HCT116 (cell line): ENCODE measurements around the gene FAIM2. TPM values are rescaled to one million over a fixed set of nuclear protein-coding genes. Genes with fewer than 3 reads are reported as not detected.

Experiments used
- ATAC-seq: fragments of 200-7000 bp; cut with Tn5 transposase; 2 replicates; pipeline ENCODE4 v1.9.1; 2020; ENCODE audit warnings: mild to moderate bottlenecking, moderate library complexity
- BruUV-seq: library from RNA; stranded (reverse); fragments of 400-500 nt; replicated peaks from 2 replicates; lab custom pipeline; 2021; lab: Mats Ljungman, UMichigan
- CTCF ChIA-PET: fragments of 300-600 bp; sonication (Branson Sonifier 250); formaldehyde crosslinking; loops from one replicate; lab custom pipeline; 2021; ENCODE audit warnings: antibody characterized with exemption; lab: Charles Lee
- POLR2A ChIA-PET: fragments of 300-600, 350-600 bp; sonication (Branson Sonifier 250); formaldehyde crosslinking; loops from one replicate; lab custom pipeline; 2021; ENCODE audit warnings: antibody characterized with exemption; lab: Charles Lee
- RAD21 ChIA-PET, 2 experiments: fragments of 300-600 bp; sonication (Branson Sonifier 250); formaldehyde crosslinking; loops; one replicate each; lab custom pipeline; 2023; ENCODE audit warnings: low total read pairs in 2 of 2; ENCODE audit not compliant: uncharacterized antibody in 2 of 2, unreplicated experiment in 2 of 2, low non-redundant PET in 1 of 2; lab: Charles Lee
- DNase-seq: peaks from one replicate; pipeline ENCODE4 v3.0.0-alpha.2; 2010; ENCODE audit warnings: low read depth, low spot score
- H2AFZ ChIP-seq: fragments of 200-600 bp; shearing (Covaris generic), sonication (generic); 2 replicates; pipeline ENCODE4 v1.6.1; 2017; ENCODE audit warnings: low read depth, mixed run types, mixed read lengths, antibody characterized with exemption, low read length; ENCODE audit not compliant: poor library complexity, severe bottlenecking
- H3K27ac ChIP-seq: 2 replicates; pipeline ENCODE4 v1.5.1; 2012; ENCODE audit warnings: low read depth, low read length
- H3K27me3 ChIP-seq: fragments of 200-600 bp; sonication (generic); 2 replicates; pipeline ENCODE4 v1.6.1; 2016; ENCODE audit warnings: mixed run types, low read length, mixed read lengths; ENCODE audit not compliant: insufficient read depth
- H3K36me3 ChIP-seq, 2 experiments: fragments of 200-500 bp in 1 of 2; fragments of 200-600 bp in 1 of 2; sonication (Bioruptor generic) in 1 of 2; sonication (generic) in 1 of 2; 2 replicates each; pipeline versions ENCODE4 v1.5.1 to v1.6.1; 2014 to 2016; ENCODE audit warnings: low read length in 2 of 2, inconsistent platforms in 1 of 2, mixed read lengths in 1 of 2, mixed run types in 1 of 2; ENCODE audit not compliant: insufficient read depth in 2 of 2, control insufficient read depth in 1 of 2
- H3K4me1 ChIP-seq, 2 experiments: fragments of 200-600 bp in 1 of 2; sonication (generic) in 1 of 2; 2 replicates each; pipeline versions ENCODE4 v1.5.1 to v1.6.1; 2012 to 2017; ENCODE audit warnings: low read length in 2 of 2, inconsistent platforms in 1 of 2, mild to moderate bottlenecking in 1 of 2, mixed read lengths in 1 of 2, mixed run types in 1 of 2, moderate library complexity in 1 of 2; ENCODE audit not compliant: insufficient read depth in 2 of 2, control insufficient read depth in 1 of 2
- H3K4me2 ChIP-seq: fragments of 200-600 bp; sonication (generic); 2 replicates; pipeline ENCODE4 v1.6.1; 2017; ENCODE audit warnings: mixed run types, low read length, mixed read lengths
- H3K4me3 ChIP-seq, 2 experiments: fragments of 200-600 bp in 1 of 2; sonication (generic) in 1 of 2; replicated peaks in 1 of 2; 2 replicates each; pipeline ENCODE4 v1.5.1; 2011 to 2016; ENCODE audit warnings: low read length in 2 of 2, control low read depth in 1 of 2, low read depth in 1 of 2, mild to moderate bottlenecking in 1 of 2, mixed read lengths in 1 of 2, mixed run types in 1 of 2
- H3K79me2 ChIP-seq: fragments of 200-600 bp; sonication (generic); 2 replicates; pipeline ENCODE4 v1.6.1; 2017; ENCODE audit warnings: mild to moderate bottlenecking, mixed run types, low read length, moderate library complexity, mixed read lengths; ENCODE audit not compliant: insufficient read depth
- H3K9ac ChIP-seq: fragments of 200-600 bp; sonication (generic); 2 replicates; pipeline ENCODE4 v1.6.1; 2016; ENCODE audit warnings: low read length, mixed read lengths
- H3K9me2 ChIP-seq: fragments of 200-600 bp; sonication (generic), shearing (Covaris generic); 2 replicates; pipeline ENCODE4 v1.6.1; 2017; ENCODE audit warnings: mixed run types, mild to moderate bottlenecking, moderate library complexity; ENCODE audit not compliant: insufficient read depth
- H3K9me3 ChIP-seq, 2 experiments: fragments of 200-500 bp in 1 of 2; fragments of 200-600 bp in 1 of 2; sonication (Bioruptor generic) in 1 of 2; sonication (generic) in 1 of 2; 2 replicates each; pipeline ENCODE4 v1.6.1; 2014 to 2017; ENCODE audit warnings: low read length in 2 of 2, mixed read lengths in 2 of 2, inconsistent platforms in 1 of 2, low read depth in 1 of 2, mild to moderate bottlenecking in 1 of 2, mixed run types in 1 of 2, moderate library complexity in 1 of 2; ENCODE audit not compliant: control insufficient read depth in 1 of 2, insufficient read depth in 1 of 2
- H4K20me1 ChIP-seq: fragments of 200-600 bp; sonication (generic), shearing (Covaris generic); 2 replicates; pipeline ENCODE4 v1.6.1; 2017; ENCODE audit warnings: mixed run types, mild to moderate bottlenecking, moderate library complexity; ENCODE audit not compliant: insufficient read depth
- CEBPB ChIP-seq: IDR thresholded peaks from 2 replicates; pipeline ENCODE4 v1.6.1; 2012; ENCODE audit warnings: low read depth
- EGR1 ChIP-seq: IDR thresholded peaks from 2 replicates; pipeline ENCODE4 v1.6.1; 2012; ENCODE audit warnings: low read depth
- ELF1 ChIP-seq: IDR thresholded peaks from 2 replicates; pipeline ENCODE4 v1.6.1; 2012; ENCODE audit warnings: low read depth, borderline replicate concordance
- EZH2phosphoT487 ChIP-seq: fragments of 200-600 bp; IDR thresholded peaks from 2 replicates; pipeline ENCODE4 v1.6.1; 2018; ENCODE audit warnings: antibody characterized with exemption, borderline replicate concordance
- FOSL1 ChIP-seq: IDR thresholded peaks from 2 replicates; pipeline ENCODE4 v1.6.1; 2012; ENCODE audit warnings: low read depth
- MAX ChIP-seq: IDR thresholded peaks from 2 replicates; pipeline ENCODE4 v1.6.1; 2012
- POLR2A ChIP-seq: IDR thresholded peaks from 2 replicates; pipeline ENCODE4 v1.7.0; 2011; ENCODE audit warnings: borderline replicate concordance; ENCODE audit not compliant: insufficient read depth, insufficient read length; ENCODE audit errors: extremely low read depth
- SIN3A ChIP-seq: IDR thresholded peaks from 2 replicates; pipeline ENCODE4 v1.6.1; 2012; ENCODE audit warnings: low read depth
- SP1 ChIP-seq: IDR thresholded peaks from 2 replicates; pipeline ENCODE4 v1.6.1; 2012; ENCODE audit warnings: low read depth
- SRF ChIP-seq: IDR thresholded peaks from 2 replicates; pipeline ENCODE4 v1.6.1; 2012; ENCODE audit warnings: low read depth
- ZFX ChIP-seq: fragments of 450-650 bp; IDR thresholded peaks from 2 replicates; pipeline ENCODE4 v1.6.1; 2017
- ZNF274 ChIP-seq: fragments of 200-500 bp; sonication (Bioruptor generic); IDR thresholded peaks from 2 replicates; pipeline ENCODE4 v1.6.1; 2014; ENCODE audit warnings: mild to moderate bottlenecking, low read depth, low read length, inconsistent platforms
- intact Hi-C: fragments of 100-400 bp; cut with micrococcal nuclease; formaldehyde crosslinking; loops from 2 replicates; pipeline ENCODE4 v1.10.0; 2022
- total RNA-seq: library from RNA; stranded (reverse); gene quantifications from one replicate; pipeline ENCODE4 v1.2.1, GENCODE V29; 2021; ENCODE audit not compliant: unreplicated experiment
- TF ChIP-seq, protein P1 (sequence below): IDR thresholded peaks from 2 replicates; pipeline ENCODE4 v1.6.1; 2011; ENCODE audit warnings: mild to moderate bottlenecking, low read length, moderate library complexity; ENCODE audit not compliant: insufficient replicate concordance; ENCODE audit errors: extremely low read depth

FAIM2 gene
- total RNA-seq, 1 experiment from 2014 or later = not detected

GRCh38 chr12:49868952-49869815 is 34.5 kb downstream of the FAIM2 start:
- TF ChIP-seq CEBPB = no peak
- TF ChIP-seq SRF = no peak
- TF ChIP-seq ZNF274 = no peak
- TF ChIP-seq SP1 = no peak
- ChIA-PET POLR2A (no interaction called here), RAD21 (interaction anchor here in 1 of 2 experiments (1.7 kb wide), 1 partner anchor 76 kb away, joined by 3 read pairs; no protein-coding TSS in a partner anchor), CTCF (interaction anchor here (1.2 to 1.5 kb wide), 2 partner anchors 76 to 201 kb away, joined by 5 to 6 read pairs; no protein-coding TSS in a partner anchor)
- H3K4me3 ChIP-seq = no peak overlapping the region
- ATAC-seq (no peak), DNase-seq (no peak)
- H3K4me1 ChIP-seq = peaks cover 0 to 11% of the 10 kb centered on the region in 2 experiments; a peak in 1 of 4 replicates
- BruUV-seq = no TSS peak
- no peaks in the 10 kb centered on the region for H3K79me2 ChIP-seq
- intact Hi-C loops = loop anchor here (5.0 kb wide), 2 partner anchors 98 to 188 kb away; partner anchors contain the start of gene ASIC1
- H3K9me2 ChIP-seq = no peaks in the 10 kb centered on the region
- no peak overlapping the region for H3K27ac ChIP-seq
- H3K27me3 ChIP-seq = no peaks in the 10 kb centered on the region
- no peaks in the 10 kb centered on the region for H3K9me3 ChIP-seq
- H2AFZ ChIP-seq = no peak overlapping the region
- H4K20me1 ChIP-seq = no peaks in the 10 kb centered on the region
- no peaks in the 10 kb centered on the region for H3K36me3 ChIP-seq
- no peak overlapping the region for H3K4me2 ChIP-seq
- no peak overlapping the region for H3K9ac ChIP-seq

DNA sequence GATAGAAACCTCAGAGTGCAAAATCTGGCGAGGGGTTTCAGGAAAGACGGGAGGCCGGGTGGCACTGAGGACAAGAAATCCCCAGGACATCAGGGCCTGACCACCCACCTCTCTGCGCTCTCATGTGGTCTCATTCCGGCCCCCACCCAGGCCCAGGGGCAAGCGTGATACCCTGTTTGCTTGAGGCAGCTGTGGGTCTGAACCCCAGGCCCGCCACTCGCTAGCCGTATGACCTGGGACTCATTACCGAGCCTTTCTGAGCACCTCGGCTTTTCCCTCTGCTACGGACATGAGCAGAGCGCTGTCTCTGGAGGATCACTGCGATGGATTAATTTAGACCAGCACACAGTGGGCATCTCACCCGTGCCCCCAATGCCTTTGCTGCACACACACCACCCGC is 35.3 kb downstream of the FAIM2 start:
- Histone ChIP-seq H3K27ac (no peak overlapping the region), H3K9ac (no peak overlapping the region), H3K27me3 (no peaks in the 10 kb centered on the region), H3K4me2 (no peak overlapping the region), H3K79me2 (no peaks in the 10 kb centered on the region), H2AFZ (no peak overlapping the region), H3K4me3 (no peak overlapping the region), H3K4me1 (peaks cover 0 to 11% of the 10 kb centered on the region in 2 experiments; a peak in 1 of 4 replicates), H3K9me3 (no peaks in the 10 kb centered on the region), H3K36me3 (no peaks in the 10 kb centered on the region), H3K9me2 (no peaks in the 10 kb centered on the region), H4K20me1 (no peaks in the 10 kb centered on the region)
- ChIA-PET CTCF (interaction anchor here (1.5 kb wide), 1 partner anchor 202 kb away, joined by 6 read pairs; no protein-coding TSS in a partner anchor), RAD21 (interaction anchor here in 1 of 2 experiments (1.9 to 2.0 kb wide), 2 partner anchors 98 to 202 kb away, joined by 5 to 9 read pairs; no protein-coding TSS in a partner anchor), POLR2A (no interaction called here)
- DNase-seq (no peak), ATAC-seq (no peak)
- BruUV-seq = no TSS peak
- intact Hi-C loops = loop anchor here (5.0 kb wide), 2 partner anchors 99 to 189 kb away; partner anchors contain the start of gene ASIC1
- no peak for TF ChIP-seq POLR2A
- TF ChIP-seq MAX = no peak
- no peak for TF ChIP-seq EGR1
- no peak for TF ChIP-seq SRF
- no peak for TF ChIP-seq SP1
- TF ChIP-seq, protein P1, sequence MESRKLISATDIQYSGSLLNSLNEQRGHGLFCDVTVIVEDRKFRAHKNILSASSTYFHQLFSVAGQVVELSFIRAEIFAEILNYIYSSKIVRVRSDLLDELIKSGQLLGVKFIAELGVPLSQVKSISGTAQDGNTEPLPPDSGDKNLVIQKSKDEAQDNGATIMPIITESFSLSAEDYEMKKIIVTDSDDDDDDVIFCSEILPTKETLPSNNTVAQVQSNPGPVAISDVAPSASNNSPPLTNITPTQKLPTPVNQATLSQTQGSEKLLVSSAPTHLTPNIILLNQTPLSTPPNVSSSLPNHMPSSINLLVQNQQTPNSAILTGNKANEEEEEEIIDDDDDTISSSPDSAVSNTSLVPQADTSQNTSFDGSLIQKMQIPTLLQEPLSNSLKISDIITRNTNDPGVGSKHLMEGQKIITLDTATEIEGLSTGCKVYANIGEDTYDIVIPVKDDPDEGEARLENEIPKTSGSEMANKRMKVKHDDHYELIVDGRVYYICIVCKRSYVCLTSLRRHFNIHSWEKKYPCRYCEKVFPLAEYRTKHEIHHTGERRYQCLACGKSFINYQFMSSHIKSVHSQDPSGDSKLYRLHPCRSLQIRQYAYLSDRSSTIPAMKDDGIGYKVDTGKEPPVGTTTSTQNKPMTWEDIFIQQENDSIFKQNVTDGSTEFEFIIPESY = no peak
- no peak for TF ChIP-seq ZNF274
- TF ChIP-seq EZH2phosphoT487 = no peak
- no peak for TF ChIP-seq ELF1
- TF ChIP-seq FOSL1 = no peak
- TF ChIP-seq ZFX = no peak
- no peak for TF ChIP-seq SIN3A
